Karpas-422 (cell line): Measurements from ENCODE around the gene C1orf174. TPM values are rescaled to one million over a fixed set of nuclear protein-coding genes. Genes with fewer than 3 reads are reported as not detected.

Source experiments
- DNase-seq: peaks from one replicate; pipeline ENCODE4 v3.0.0-alpha.2; 2015
- H2AFZ ChIP-seq: fragments of 200-600 bp; sonication (generic); 2 replicates; pipeline ENCODE4 v1.6.1; 2014; ENCODE audit warnings: antibody characterized with exemption, low read length, mixed read lengths
- H3K27ac ChIP-seq: fragments of 200-600 bp; sonication (generic); 2 replicates; pipeline ENCODE4 v1.5.1; 2014; ENCODE audit warnings: mild to moderate bottlenecking, low read length, moderate library complexity
- H3K27me3 ChIP-seq: fragments of 200-600 bp; sonication (generic); 2 replicates; pipeline ENCODE4 v1.6.1; 2014; ENCODE audit warnings: low read length, mixed read lengths
- H3K36me3 ChIP-seq: fragments of 200-600 bp; sonication (generic); 2 replicates; pipeline ENCODE4 v1.6.1; 2014; ENCODE audit warnings: low read length, mixed read lengths; ENCODE audit not compliant: insufficient read depth
- H3K4me1 ChIP-seq: fragments of 200-600 bp; sonication (generic); 2 replicates; pipeline ENCODE4 v1.6.1; 2014; ENCODE audit warnings: mild to moderate bottlenecking, low read length, mixed read lengths
- H3K4me2 ChIP-seq: fragments of 200-600 bp; sonication (generic); 2 replicates; pipeline ENCODE4 v1.6.1; 2014; ENCODE audit warnings: low read length, low read depth, mild to moderate bottlenecking; ENCODE audit not compliant: poor library complexity, severe bottlenecking
- H3K4me3 ChIP-seq: fragments of 200-600 bp; sonication (generic); 2 replicates; pipeline ENCODE4 v1.5.1; 2014; ENCODE audit warnings: mild to moderate bottlenecking, antibody characterized with exemption, low read length, mixed read lengths
- H3K79me2 ChIP-seq: fragments of 200-600 bp; sonication (generic); 2 replicates; pipeline ENCODE4 v1.6.1; 2014; ENCODE audit warnings: mild to moderate bottlenecking, low read length, mixed read lengths
- H3K9ac ChIP-seq: fragments of 200-600 bp; sonication (generic); 2 replicates; pipeline ENCODE4 v1.6.0; 2014; ENCODE audit warnings: low read length
- H3K9me2 ChIP-seq: fragments of 200-600 bp; sonication (generic), shearing (Covaris generic); replicated peaks from 2 replicates; pipeline ENCODE4 v1.6.0; 2014; ENCODE audit warnings: mild to moderate bottlenecking, low read length, moderate library complexity; ENCODE audit not compliant: insufficient read depth
- H3K9me3 ChIP-seq: fragments of 300-700, 200-600 bp; sonication (generic); 2 replicates; pipeline ENCODE4 v1.6.1; 2014; ENCODE audit warnings: low read length, mixed read lengths
- H4K20me1 ChIP-seq: fragments of 200-600 bp; sonication (generic); 2 replicates; pipeline ENCODE4 v1.6.1; 2014; ENCODE audit warnings: mild to moderate bottlenecking, antibody characterized with exemption, low read length, low read depth; ENCODE audit not compliant: insufficient read depth
- total RNA-seq: library from RNA; depleted of rRNA; stranded (reverse); fragments of >200 nt; shearing (Covaris generic); gene quantifications from 2 replicates; pipeline ENCODE4 v1.2.3, GENCODE V29; 2014; ENCODE audit warnings: low replicate concordance

The C1orf174 gene
- total RNA-seq, 1 experiment from 2014 or later, result 17.4 TPM

DNA sequence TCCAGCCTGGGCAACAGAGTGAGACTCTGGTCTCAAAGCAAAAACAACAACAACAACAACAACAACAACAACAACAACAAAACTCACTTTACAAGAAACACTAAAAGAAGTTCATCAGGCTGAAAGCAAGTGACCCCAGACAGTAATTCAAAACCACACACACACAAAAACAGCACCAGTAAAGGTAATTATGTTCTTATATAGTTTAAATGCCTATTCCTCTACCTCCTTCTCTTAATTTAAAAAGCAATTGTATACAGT is 1.7 kb downstream of the C1orf174 start:
- Histone ChIP-seq H3K27ac (peak overlapping the region; percentile 90; the same call in 1 of the 2 replicates), H3K9me3 (no peaks in the 10 kb centered on the region), H3K79me2 (peaks cover 63% of the 10 kb centered on the region), H3K9ac (peak overlapping the region; percentile 96; the same call in 1 of the 2 replicates), H3K4me2 (peak overlapping the region; percentile 94), H4K20me1 (peaks cover 10% of the 10 kb centered on the region; the same call in 1 of the 2 replicates), H3K36me3 (peaks cover 11% of the 10 kb centered on the region), H2AFZ (no peak overlapping the region), H3K4me1 (peaks cover 45% of the 10 kb centered on the region), H3K4me3 (peak overlapping the region; percentile 98), H3K9me2 (no peaks in the 10 kb centered on the region), H3K27me3 (no peaks in the 10 kb centered on the region)
- DNase-seq, result no peak

DNA sequence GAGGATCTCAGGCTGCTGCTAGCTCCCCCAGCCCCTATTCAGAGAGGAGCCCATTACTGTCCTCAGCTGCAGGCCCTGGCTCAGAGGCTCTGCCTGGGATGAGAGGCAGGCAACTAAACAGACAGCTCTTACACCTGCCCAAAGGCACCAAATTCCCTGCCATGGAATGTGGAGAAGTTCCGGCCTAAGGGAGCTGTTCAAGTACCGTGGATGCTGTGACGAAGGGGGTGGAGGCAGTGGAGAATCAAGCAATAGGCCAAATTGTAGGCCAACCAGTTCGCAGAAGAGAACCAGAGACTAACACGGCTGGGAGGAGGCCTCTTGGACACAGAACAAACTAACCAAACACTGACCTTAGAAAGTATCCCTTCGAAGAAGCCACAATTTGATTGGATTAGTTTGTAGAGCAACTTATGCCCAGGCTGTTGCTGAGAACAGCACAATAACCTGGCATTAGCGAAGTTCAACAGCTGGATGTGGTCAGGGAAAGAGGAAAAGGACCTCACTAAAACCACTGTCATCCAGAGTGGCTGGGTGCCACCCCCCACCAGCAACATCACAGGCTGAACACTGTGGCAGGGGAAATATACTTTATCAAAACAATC is 3.6 kb downstream of the C1orf174 start:
- Histone ChIP-seq H3K9me2 (no peaks in the 10 kb centered on the region), H3K9me3 (no peaks in the 10 kb centered on the region), H3K9ac (no peak overlapping the region), H3K27ac (no peak overlapping the region), H3K4me2 (no peak overlapping the region), H4K20me1 (peaks cover 16% of the 10 kb centered on the region; the same call in 1 of the 2 replicates), H3K36me3 (peaks cover 13% of the 10 kb centered on the region), H3K79me2 (peaks cover 72% of the 10 kb centered on the region), H2AFZ (no peak overlapping the region), H3K4me3 (no peak overlapping the region), H3K4me1 (peaks cover 31% of the 10 kb centered on the region), H3K27me3 (no peaks in the 10 kb centered on the region)
- DNase-seq, result no peak

DNA sequence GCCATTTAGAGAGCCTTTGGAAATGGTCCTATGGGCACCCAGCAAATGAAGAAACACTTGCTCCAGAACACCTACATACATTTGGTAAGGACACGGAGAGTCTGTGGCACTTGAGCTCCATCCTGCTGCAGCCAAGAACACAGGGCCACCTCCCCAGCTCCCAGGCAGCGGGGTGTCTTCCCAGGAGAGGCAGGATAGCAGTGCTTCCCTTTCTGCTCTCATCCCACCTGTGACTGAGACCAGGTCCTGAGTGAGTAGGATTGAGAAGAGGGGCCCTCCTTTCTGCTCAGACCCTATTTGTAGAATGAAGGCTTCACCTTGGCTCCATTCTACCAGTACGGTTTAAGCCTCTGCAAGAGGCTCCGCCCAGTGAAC is 4.1 kb downstream of the C1orf174 start:
- Histone ChIP-seq H3K9ac (no peak overlapping the region), H4K20me1 (peaks cover 16% of the 10 kb centered on the region; the same call in 1 of the 2 replicates), H3K4me3 (no peak overlapping the region), H3K9me3 (no peaks in the 10 kb centered on the region), H3K9me2 (no peaks in the 10 kb centered on the region), H3K27ac (no peak overlapping the region), H3K79me2 (peaks cover 72% of the 10 kb centered on the region), H2AFZ (no peak overlapping the region), H3K36me3 (peaks cover 17% of the 10 kb centered on the region), H3K4me1 (peaks cover 27% of the 10 kb centered on the region), H3K27me3 (no peaks in the 10 kb centered on the region), H3K4me2 (no peak overlapping the region)
- no peak for DNase-seq

DNA sequence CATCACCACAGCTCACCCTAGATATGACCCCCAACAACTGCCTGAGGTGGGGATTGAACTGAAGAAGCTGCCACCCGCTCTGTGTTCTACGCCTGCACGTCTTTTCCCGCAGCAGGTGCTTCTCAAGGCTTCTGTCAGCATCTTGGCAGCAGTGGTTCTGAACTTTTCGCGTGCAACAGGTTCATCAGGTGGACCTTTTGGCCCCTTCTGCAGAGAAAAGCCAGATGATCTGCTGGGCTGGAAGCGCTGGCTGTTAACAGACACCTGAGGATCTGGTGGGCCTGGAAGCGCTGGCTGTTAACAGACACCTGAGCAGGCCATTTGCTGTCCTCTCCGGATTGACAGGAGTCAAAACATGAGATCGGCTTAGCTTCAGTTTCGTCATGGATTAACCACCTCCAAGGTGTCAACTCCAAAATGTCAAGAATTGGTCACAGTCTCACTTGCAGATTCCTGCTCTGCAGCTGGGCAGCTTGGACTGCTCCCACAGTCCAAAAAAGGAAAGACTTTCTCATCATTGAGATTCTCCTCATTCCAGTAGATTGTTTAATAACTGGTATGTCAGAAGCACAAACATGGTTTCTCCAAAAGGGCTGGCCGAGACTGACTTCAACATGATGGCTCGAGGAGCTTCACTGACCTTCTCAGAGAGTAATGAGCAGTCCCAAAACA is 4.7 kb downstream of the C1orf174 start:
- Histone ChIP-seq H3K9ac (no peak overlapping the region), H3K27ac (no peak overlapping the region), H3K27me3 (no peaks in the 10 kb centered on the region), H3K4me3 (no peak overlapping the region), H3K9me3 (no peaks in the 10 kb centered on the region), H4K20me1 (peaks cover 16% of the 10 kb centered on the region; the same call in 1 of the 2 replicates), H3K4me2 (no peak overlapping the region), H3K4me1 (peaks cover 26% of the 10 kb centered on the region), H3K9me2 (no peaks in the 10 kb centered on the region), H2AFZ (no peak overlapping the region), H3K79me2 (peaks cover 72% of the 10 kb centered on the region), H3K36me3 (peaks cover 19% of the 10 kb centered on the region)
- no peak for DNase-seq

DNA sequence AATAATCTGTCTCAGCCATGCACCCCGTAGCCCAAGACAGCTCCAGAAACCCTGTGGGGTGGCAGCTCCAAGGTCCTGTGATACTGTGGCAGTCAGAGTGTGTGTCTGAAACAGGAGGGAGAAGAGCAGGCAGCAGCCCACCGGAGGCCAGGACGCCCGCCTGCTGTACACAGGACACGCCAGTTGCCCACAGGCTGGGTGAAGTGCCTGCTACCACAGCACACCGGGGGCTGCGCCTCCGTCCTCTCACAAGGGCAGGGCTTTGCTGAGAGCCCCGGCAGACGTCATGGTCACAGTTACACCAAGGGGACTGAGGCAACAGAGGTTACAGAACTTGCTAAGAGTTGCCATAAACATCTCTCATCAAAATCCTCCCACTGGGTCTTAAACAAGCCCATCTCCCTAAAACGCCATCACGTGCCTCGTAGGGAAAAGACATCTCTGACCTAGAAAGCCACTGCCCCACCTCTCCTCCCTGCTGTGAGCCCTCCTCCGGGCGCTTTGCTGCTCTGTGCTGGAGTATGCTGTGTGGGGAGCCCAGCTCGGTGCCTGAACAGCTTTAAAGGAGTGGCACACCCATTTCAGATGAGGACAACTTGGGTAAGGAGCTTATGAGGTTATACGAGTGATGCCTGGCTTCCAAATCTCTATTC is 5.3 kb downstream of the C1orf174 start:
- peaks cover 26% of the 10 kb centered on the region for H3K4me1 ChIP-seq
- no peak for DNase-seq
- H3K36me3 ChIP-seq, result peaks cover 22% of the 10 kb centered on the region
- no peak overlapping the region for H3K4me3 ChIP-seq
- no peaks in the 10 kb centered on the region for H3K27me3 ChIP-seq
- H3K9me2 ChIP-seq, result no peaks in the 10 kb centered on the region
- H3K9ac ChIP-seq, result no peak overlapping the region
- H3K79me2 ChIP-seq, result peaks cover 69% of the 10 kb centered on the region
- H4K20me1 ChIP-seq, result peaks cover 20% of the 10 kb centered on the region; the same call in 1 of the 2 replicates
- no peak overlapping the region for H3K27ac ChIP-seq
- H3K9me3 ChIP-seq, result no peaks in the 10 kb centered on the region
- no peak overlapping the region for H3K4me2 ChIP-seq
- no peak overlapping the region for H2AFZ ChIP-seq

DNA sequence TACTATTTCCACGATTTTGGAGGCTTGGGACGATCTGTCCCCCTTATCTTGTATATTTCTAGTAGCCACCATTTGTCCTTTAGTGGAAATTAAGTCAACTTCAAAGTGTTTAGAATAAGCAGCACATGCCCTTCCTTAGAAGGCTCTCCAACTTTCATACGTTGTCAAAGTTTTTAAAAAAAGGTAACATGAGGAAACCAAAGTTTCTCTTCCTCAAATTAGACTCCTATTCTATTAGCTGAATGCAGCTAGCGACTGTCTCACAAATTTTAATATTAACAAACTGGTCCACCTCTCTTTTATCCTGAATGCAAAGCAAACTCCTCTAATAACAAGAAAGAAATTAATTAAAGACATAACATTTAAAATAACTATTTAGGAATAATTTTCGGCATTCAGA is 6.9 kb downstream of the C1orf174 start:
- Histone ChIP-seq H3K79me2 (peaks cover 54% of the 10 kb centered on the region), H3K9me3 (no peaks in the 10 kb centered on the region), H3K27me3 (no peaks in the 10 kb centered on the region), H4K20me1 (peaks cover 21% of the 10 kb centered on the region; the same call in 1 of the 2 replicates), H2AFZ (no peak overlapping the region), H3K9ac (no peak overlapping the region), H3K27ac (no peak overlapping the region), H3K4me3 (no peak overlapping the region), H3K4me1 (peaks cover 14% of the 10 kb centered on the region), H3K9me2 (no peaks in the 10 kb centered on the region), H3K4me2 (no peak overlapping the region), H3K36me3 (peaks cover 24% of the 10 kb centered on the region)
- DNase-seq, result no peak

DNA sequence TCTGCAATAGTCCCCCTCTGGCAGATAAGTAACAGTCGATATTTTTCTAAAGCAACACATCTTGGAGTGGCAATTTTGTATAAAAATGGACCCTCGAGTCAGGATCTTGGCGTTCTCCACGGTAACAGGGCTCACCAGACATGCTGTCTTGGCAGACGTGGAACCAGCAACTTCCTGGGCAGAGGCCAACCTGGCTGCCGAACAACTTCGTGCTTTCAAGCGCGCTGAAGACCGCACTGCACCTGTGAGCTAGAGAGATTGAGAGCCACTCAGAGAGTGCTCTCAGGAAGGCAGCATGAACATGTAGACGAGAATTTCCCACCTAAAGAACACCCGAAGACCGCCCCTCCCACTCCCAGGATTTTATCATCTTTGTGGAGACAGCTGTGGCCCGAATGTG is 7.3 kb downstream of the C1orf174 start:
- no peak overlapping the region for H3K9ac ChIP-seq
- H3K27ac ChIP-seq, result no peak overlapping the region
- no peak overlapping the region for H3K4me3 ChIP-seq
- peaks cover 11% of the 10 kb centered on the region for H3K4me1 ChIP-seq
- no peak overlapping the region for H2AFZ ChIP-seq
- no peaks in the 10 kb centered on the region for H3K27me3 ChIP-seq
- H3K4me2 ChIP-seq, result no peak overlapping the region
- no peaks in the 10 kb centered on the region for H3K9me2 ChIP-seq
- DNase-seq, result no peak
- H4K20me1 ChIP-seq, result peaks cover 21% of the 10 kb centered on the region; the same call in 1 of the 2 replicates
- no peaks in the 10 kb centered on the region for H3K9me3 ChIP-seq
- H3K79me2 ChIP-seq, result peaks cover 49% of the 10 kb centered on the region
- peaks cover 20% of the 10 kb centered on the region for H3K36me3 ChIP-seq

DNA sequence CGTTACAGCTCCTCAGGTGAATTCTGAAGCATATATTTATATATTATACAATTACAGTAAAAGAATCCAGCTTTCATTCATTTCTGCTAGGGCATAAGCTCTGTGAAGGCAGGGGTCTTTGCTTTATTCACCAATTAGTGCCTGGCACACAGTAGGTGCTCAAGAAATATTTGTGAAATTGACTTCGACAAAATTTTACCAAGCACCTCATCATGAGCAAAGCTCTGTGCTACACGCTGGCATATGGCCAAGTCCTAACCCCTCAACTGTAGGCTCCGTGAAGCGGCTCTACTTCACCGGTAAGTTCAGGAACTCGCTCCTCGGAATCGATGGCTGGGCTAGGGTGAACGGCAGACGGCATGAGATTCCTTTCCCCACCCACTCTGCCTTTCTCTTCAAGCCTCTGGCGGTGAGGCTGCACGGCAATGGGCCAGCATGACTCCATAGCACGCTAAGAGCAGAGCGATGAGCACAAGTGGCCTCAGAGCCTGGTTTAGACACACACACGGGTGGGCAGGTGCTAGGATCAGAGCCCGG is 8.7 kb downstream of the C1orf174 start:
- no peak overlapping the region for H2AFZ ChIP-seq
- H3K36me3 ChIP-seq, result peaks cover 20% of the 10 kb centered on the region
- no peaks in the 10 kb centered on the region for H3K9me3 ChIP-seq
- DNase-seq, result no peak
- peaks cover 36% of the 10 kb centered on the region for H3K79me2 ChIP-seq
- no peaks in the 10 kb centered on the region for H3K27me3 ChIP-seq
- no peak overlapping the region for H3K4me2 ChIP-seq
- H4K20me1 ChIP-seq, result peaks cover 18% of the 10 kb centered on the region; the same call in 1 of the 2 replicates
- H3K4me3 ChIP-seq, result no peak overlapping the region
- H3K9me2 ChIP-seq, result no peaks in the 10 kb centered on the region
- H3K27ac ChIP-seq, result no peak overlapping the region
- peaks cover 11% of the 10 kb centered on the region for H3K4me1 ChIP-seq
- H3K9ac ChIP-seq, result no peak overlapping the region
